ENCODE results near the gene VCY. TPM values are rescaled to one million over a fixed set of nuclear protein-coding genes. Genes with fewer than 3 reads are reported as not detected.

Gene VCY
- total RNA-seq = not detected

DNA sequence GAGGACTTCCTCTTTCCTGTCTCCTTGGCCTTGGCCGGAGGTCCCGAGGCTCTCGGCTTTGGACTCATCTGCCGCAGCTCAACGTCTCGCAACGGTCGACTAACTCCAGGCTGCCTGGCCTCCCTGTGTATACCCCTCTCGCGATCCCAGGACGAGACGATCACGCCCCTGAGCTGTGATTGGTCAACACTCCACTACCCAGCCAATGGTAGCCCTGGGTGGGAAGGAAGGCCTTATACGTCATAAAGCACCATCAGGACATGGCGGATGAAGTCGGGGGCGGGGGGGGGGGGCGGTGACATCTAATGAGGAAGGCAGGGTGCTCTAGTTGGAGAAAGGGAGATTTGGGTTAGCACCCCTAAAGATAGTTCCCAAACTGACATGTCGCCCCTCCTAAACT lies at the start of gene VCY:
Gene VCY, minus strand, starts transcription at position 101 of the 400 bp plus-strand sequence. Its CDS starts 33 bp downstream, at position 68.

Other genes with a start within 250 kb of the VCY start
- not detected for gene VCY1B, start 69.8 kb upstream of the VCY start, total RNA-seq

All from metanephros (tissue), 1 donor.